ENCODE data around the gene EFCC1. TPM values are rescaled to one million over a fixed set of nuclear protein-coding genes. Genes with fewer than 3 reads are reported as not detected.

Gene EFCC1
- total and polyA plus RNA-seq, 9 donors, result 0.61 to 2.0 (median 0.79) TPM

- WGBS (ENCODE audit: insufficient coverage), result 20% methylated on average over 2 of the region's 6 CpGs
- Histone ChIP-seq H3K36me3 (ENCODE audit: control insufficient read depth, insufficient read depth, low read length) (no peaks in the 10 kb centered on the region), H3K27me3 (ENCODE audit: control insufficient read depth, insufficient read depth, low read length) (peaks cover 2% of the 10 kb centered on the region), H3K27ac (ENCODE audit: low read length) (peak overlapping the region; percentile 61), H3K4me3 (ENCODE audit: low read length) (no peak overlapping the region), H3K4me1 (ENCODE audit: control insufficient read depth, insufficient read depth, low read length) (peaks cover 19% of the 10 kb centered on the region), H3K9me3 (replicated peaks; ENCODE audit: control insufficient read depth, low read depth, low read length) (no peaks in the 10 kb centered on the region)
- peak; percentile 63 for DNase-seq
Observed at GRCh38 chr3:129052675-129053074, 51.6 kb downstream of the EFCC1 start.

- WGBS (ENCODE audit: insufficient coverage), result 100% methylated on average over 1 of the region's 3 CpGs
- no peak overlapping the region for H3K27ac ChIP-seq (ENCODE audit: low read length)
- H3K27me3 ChIP-seq (ENCODE audit: control insufficient read depth, insufficient read depth, low read length), result no peaks in the 10 kb centered on the region
- peaks cover 23% of the 10 kb centered on the region for H3K4me1 ChIP-seq (ENCODE audit: control insufficient read depth, insufficient read depth, low read length)
- no peaks in the 10 kb centered on the region for H3K36me3 ChIP-seq (ENCODE audit: control insufficient read depth, insufficient read depth, low read length)
- DNase-seq, result no peak
- no peak overlapping the region for H3K4me3 ChIP-seq (ENCODE audit: low read length)
- H3K9me3 ChIP-seq (replicated peaks; ENCODE audit: control insufficient read depth, low read depth, low read length), result no peaks in the 10 kb centered on the region
Observed at GRCh38 chr3:129054605-129055104, 53.6 kb downstream of the EFCC1 start.

- 58% methylated on average over 8 of the region's 9 CpGs for WGBS (ENCODE audit: insufficient coverage)
- no peak overlapping the region for H3K4me3 ChIP-seq (ENCODE audit: low read length)
- no peaks in the 10 kb centered on the region for H3K9me3 ChIP-seq (replicated peaks; ENCODE audit: control insufficient read depth, low read depth, low read length)
- no peak for DNase-seq
- H3K4me1 ChIP-seq (ENCODE audit: control insufficient read depth, insufficient read depth, low read length), result peaks cover 32% of the 10 kb centered on the region
- H3K27me3 ChIP-seq (ENCODE audit: control insufficient read depth, insufficient read depth, low read length), result no peaks in the 10 kb centered on the region
- no peak overlapping the region for H3K27ac ChIP-seq (ENCODE audit: low read length)
- no peaks in the 10 kb centered on the region for H3K36me3 ChIP-seq (ENCODE audit: control insufficient read depth, insufficient read depth, low read length)
Observed at GRCh38 chr3:129056451-129057173, 55.5 kb downstream of the EFCC1 start.

GRCh38 chr3:129057249-129057648 is 56.1 kb downstream of the EFCC1 start:
- Histone ChIP-seq H3K4me3 (ENCODE audit: low read length) (no peak overlapping the region), H3K9me3 (replicated peaks; ENCODE audit: control insufficient read depth, low read depth, low read length) (no peaks in the 10 kb centered on the region), H3K36me3 (ENCODE audit: control insufficient read depth, insufficient read depth, low read length) (no peaks in the 10 kb centered on the region), H3K27me3 (ENCODE audit: control insufficient read depth, insufficient read depth, low read length) (no peaks in the 10 kb centered on the region), H3K27ac (ENCODE audit: low read length) (no peak overlapping the region), H3K4me1 (ENCODE audit: control insufficient read depth, insufficient read depth, low read length) (peaks cover 27% of the 10 kb centered on the region)
- DNase-seq, result no peak
- WGBS (ENCODE audit: insufficient coverage), result 91% methylated on average over 4 of the region's 4 CpGs

GRCh38 chr3:129058441-129059200 is 57.5 kb downstream of the EFCC1 start:
- H3K9me3 ChIP-seq (replicated peaks; ENCODE audit: control insufficient read depth, low read depth, low read length), result no peaks in the 10 kb centered on the region
- H3K36me3 ChIP-seq (ENCODE audit: control insufficient read depth, insufficient read depth, low read length), result no peaks in the 10 kb centered on the region
- no peak overlapping the region for H3K4me3 ChIP-seq (ENCODE audit: low read length)
- WGBS (ENCODE audit: insufficient coverage), result 47% methylated on average over 3 of the region's 4 CpGs
- no peak for DNase-seq
- no peak overlapping the region for H3K27ac ChIP-seq (ENCODE audit: low read length)
- H3K4me1 ChIP-seq (ENCODE audit: control insufficient read depth, insufficient read depth, low read length), result peaks cover 15% of the 10 kb centered on the region
- H3K27me3 ChIP-seq (ENCODE audit: control insufficient read depth, insufficient read depth, low read length), result no peaks in the 10 kb centered on the region

GRCh38 chr3:129059311-129059958 is 58.3 kb downstream of the EFCC1 start:
- Histone ChIP-seq H3K4me3 (ENCODE audit: low read length) (no peak overlapping the region), H3K36me3 (ENCODE audit: control insufficient read depth, insufficient read depth, low read length) (no peaks in the 10 kb centered on the region), H3K27ac (ENCODE audit: low read length) (no peak overlapping the region), H3K27me3 (ENCODE audit: control insufficient read depth, insufficient read depth, low read length) (no peaks in the 10 kb centered on the region), H3K4me1 (ENCODE audit: control insufficient read depth, insufficient read depth, low read length) (peaks cover 13% of the 10 kb centered on the region), H3K9me3 (replicated peaks; ENCODE audit: control insufficient read depth, low read depth, low read length) (no peaks in the 10 kb centered on the region)
- WGBS (ENCODE audit: insufficient coverage), result 54% methylated on average over 7 of the region's 11 CpGs
- peak; percentile 40 for DNase-seq

GRCh38 chr3:129060276-129061022 is 59.3 kb downstream of the EFCC1 start, which contains the start of gene GP9:
Gene GP9, plus strand, starts transcription at chr3:129060779. Its CDS starts 961 bp downstream, at chr3:129061740.
- H3K36me3 ChIP-seq (ENCODE audit: control insufficient read depth, insufficient read depth, low read length), result no peaks in the 10 kb centered on the region
- no peak for DNase-seq
- H3K27me3 ChIP-seq (ENCODE audit: control insufficient read depth, insufficient read depth, low read length), result no peaks in the 10 kb centered on the region
- H3K4me1 ChIP-seq (ENCODE audit: control insufficient read depth, insufficient read depth, low read length), result peaks cover 13% of the 10 kb centered on the region
- peak within 1 kb of the TSS; percentile 13 for H3K27ac ChIP-seq (ENCODE audit: low read length)
- WGBS (ENCODE audit: insufficient coverage), result 82% methylated on average over 3 of the region's 13 CpGs
- H3K4me3 ChIP-seq (ENCODE audit: low read length), result no peak within 1 kb of the TSS
- no peaks in the 10 kb centered on the region for H3K9me3 ChIP-seq (replicated peaks; ENCODE audit: control insufficient read depth, low read depth, low read length)

GRCh38 chr3:129061023-129061887 is 60.2 kb downstream of the EFCC1 start:
- H3K27me3 ChIP-seq (ENCODE audit: control insufficient read depth, insufficient read depth, low read length), result no peaks in the 10 kb centered on the region
- no peaks in the 10 kb centered on the region for H3K9me3 ChIP-seq (replicated peaks; ENCODE audit: control insufficient read depth, low read depth, low read length)
- WGBS (ENCODE audit: insufficient coverage), result 82% methylated on average over 18 of the region's 19 CpGs
- H3K4me3 ChIP-seq (ENCODE audit: low read length), result no peak overlapping the region
- no peak overlapping the region for H3K27ac ChIP-seq (ENCODE audit: low read length)
- peaks cover 13% of the 10 kb centered on the region for H3K4me1 ChIP-seq (ENCODE audit: control insufficient read depth, insufficient read depth, low read length)
- no peaks in the 10 kb centered on the region for H3K36me3 ChIP-seq (ENCODE audit: control insufficient read depth, insufficient read depth, low read length)
- DNase-seq, result no peak

Measured in muscle of leg (tissue), 11 donors.